ENCODE data around the gene CEND1.

Gene CEND1

DNA sequence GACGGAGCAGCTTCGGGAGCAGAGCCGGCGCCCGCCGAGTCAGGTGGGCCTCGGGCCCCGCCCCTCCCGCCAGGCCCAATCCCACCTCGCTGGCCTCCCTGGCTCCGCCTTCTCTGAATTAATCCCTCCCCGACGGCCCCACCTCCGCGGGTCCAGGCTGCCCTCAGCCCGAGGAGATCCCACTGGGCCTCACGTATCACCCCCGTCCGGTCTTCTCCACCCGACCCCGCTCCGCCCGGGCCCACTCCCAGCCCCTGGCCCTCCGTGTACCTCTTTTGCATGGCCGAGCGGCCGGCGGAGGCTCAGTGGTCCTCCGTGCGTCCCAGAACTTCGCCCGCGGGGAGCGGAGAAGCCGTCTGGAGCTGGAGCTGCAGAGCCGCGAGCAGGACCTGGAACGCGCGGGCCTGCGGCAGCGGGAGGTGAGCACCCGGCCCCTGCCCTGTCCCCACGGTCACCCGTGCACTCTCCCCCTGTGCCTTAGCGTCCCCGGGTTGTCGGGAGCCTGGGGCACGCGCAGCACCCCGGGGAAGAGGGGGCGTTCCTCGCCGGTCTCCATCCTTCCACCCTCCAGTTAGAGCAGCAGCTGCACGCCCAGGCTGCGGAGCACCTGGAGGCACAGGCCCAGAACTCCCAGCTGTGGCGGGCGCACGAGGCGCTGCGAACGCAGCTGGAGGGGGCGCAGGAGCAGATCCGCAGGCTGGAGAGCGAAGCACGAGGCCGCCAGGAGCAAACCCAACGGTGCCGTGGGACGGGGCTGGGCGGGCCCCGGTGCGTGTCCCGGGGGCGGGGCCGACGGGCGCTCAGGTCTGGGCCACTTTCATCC, 40.6 kb upstream of the CEND1 start:
- TF ChIP-seq, protein P1, sequence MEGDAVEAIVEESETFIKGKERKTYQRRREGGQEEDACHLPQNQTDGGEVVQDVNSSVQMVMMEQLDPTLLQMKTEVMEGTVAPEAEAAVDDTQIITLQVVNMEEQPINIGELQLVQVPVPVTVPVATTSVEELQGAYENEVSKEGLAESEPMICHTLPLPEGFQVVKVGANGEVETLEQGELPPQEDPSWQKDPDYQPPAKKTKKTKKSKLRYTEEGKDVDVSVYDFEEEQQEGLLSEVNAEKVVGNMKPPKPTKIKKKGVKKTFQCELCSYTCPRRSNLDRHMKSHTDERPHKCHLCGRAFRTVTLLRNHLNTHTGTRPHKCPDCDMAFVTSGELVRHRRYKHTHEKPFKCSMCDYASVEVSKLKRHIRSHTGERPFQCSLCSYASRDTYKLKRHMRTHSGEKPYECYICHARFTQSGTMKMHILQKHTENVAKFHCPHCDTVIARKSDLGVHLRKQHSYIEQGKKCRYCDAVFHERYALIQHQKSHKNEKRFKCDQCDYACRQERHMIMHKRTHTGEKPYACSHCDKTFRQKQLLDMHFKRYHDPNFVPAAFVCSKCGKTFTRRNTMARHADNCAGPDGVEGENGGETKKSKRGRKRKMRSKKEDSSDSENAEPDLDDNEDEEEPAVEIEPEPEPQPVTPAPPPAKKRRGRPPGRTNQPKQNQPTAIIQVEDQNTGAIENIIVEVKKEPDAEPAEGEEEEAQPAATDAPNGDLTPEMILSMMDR (conservative IDR thresholded peaks at IDR 0.05): no peak
- no peak overlapping the region for H3K27ac ChIP-seq

DNA sequence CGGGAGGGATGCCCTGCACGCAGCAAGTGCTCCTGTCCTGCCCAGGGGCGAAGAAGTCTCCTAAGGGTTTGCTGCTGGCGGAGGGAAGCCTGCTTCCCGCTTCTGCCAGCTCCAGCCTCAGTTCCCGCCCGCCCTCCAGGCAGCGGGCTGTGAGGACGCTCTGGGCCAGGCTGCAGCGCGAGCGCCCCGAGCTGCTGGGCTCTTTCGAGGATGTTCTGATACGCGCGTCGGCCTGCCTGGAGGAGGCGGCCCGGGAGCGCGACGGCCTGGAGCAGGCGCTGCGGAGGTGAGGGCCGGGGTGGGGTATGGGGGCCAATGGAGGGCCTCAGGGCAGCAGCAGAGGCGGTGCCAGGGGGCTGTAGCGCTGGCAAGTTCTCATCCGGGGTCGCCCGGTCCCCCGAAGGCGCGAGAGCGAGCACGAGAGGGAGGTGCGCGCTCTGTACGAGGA, 40.0 kb upstream of the CEND1 start:
- H3K27ac ChIP-seq: no peak overlapping the region
- TF ChIP-seq, protein P1 (conservative IDR thresholded peaks at IDR 0.05): no peak

DNA sequence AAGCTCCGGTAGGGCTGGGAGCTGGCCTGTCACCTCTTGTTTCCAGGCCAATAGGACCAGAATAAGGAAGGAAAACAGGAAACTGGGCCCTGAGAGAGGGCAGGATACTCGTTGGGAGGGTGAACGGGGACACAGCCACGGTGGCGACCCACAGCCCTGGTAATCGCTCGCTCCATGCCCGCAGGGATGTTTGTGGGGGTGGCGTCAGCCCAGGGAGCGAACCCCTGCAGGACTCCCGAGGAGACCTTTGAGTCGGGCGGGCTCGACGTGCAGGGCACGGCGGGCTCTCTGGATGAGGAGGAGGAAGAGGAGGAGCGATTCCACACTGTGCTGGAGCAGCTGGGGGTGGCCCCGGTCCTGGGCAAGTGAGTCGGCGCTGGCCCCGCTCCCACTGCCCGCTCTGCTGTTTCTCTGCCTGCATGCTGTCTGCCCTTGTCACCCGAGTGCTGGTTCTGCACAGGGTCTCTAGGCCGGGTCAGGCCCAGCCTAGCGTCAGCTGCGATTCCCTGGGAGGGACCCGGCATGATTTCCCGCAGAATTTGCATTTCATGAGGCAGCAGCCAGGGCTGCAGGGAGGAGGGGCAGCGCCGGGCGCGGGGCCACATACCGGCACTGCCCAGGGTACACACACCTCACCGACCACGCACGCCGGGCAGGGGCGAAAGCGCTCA, 39.4 kb upstream of the CEND1 start:
- TF ChIP-seq, protein P1 (conservative IDR thresholded peaks at IDR 0.05): no peak
- peak overlapping the region; percentile 95; the same call in 1 of the 2 replicates for H3K27ac ChIP-seq

DNA sequence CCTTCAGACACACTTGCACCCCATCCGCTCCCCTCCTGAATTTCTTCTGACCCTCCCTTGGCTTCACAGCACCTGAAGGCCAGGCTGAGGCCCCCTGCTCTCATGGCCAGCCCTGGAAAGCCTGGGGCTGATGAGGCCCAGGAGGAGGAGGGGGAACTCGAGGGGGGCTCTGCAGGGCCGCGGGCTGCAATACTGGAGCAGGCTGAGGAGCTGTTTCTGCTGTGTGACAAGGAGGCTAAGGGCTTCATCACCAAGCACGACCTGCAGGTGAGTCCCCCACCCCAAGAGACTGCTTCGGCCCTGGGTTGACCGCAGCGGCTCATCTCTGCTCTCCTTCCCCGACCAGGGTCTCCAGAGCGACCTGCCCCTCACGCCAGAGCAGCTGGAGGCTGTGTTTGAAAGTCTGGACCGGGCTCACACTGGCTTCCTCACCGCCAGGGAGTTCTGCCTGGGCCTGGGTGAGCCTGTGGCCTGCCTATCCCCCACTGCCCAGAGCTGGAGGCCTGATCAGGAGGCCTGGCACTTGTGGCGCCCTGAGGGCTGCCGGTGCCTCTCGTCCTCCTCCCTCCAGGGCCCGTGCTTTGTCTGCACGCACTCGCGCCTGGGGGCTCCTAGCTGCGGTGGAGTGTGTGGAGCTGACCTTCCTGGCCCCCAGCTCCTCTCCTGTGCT, 38.8 kb upstream of the CEND1 start:
- TF ChIP-seq, protein P1 (conservative IDR thresholded peaks at IDR 0.05): no peak
- H3K27ac ChIP-seq: peak overlapping the region; percentile 95

DNA sequence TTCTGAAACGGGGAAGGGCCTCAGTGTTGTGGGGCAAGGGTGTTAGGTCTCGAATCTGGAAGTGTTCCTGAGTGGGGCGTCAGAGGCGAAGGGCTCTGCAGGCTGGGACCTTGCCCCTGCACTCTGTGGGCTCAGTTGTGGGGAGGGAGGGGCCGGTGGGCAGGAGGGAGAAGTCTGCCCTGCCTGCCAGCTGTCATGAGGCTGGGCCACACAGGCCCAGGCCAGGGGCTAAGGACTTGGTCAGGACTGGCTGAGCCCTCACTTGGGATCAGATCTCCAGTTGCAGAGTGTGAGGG, 38.0 kb upstream of the CEND1 start, which contains the start of gene CRACR2B:
Gene CRACR2B (plus strand): TSS at position 23 of the 296 bp plus-strand sequence. CDS start 689 bp downstream, outside the sequence.
- H3K27ac ChIP-seq: peak within 1 kb of the TSS; percentile 95
- TF ChIP-seq, protein P1 (conservative IDR thresholded peaks at IDR 0.05): no peak

DNA sequence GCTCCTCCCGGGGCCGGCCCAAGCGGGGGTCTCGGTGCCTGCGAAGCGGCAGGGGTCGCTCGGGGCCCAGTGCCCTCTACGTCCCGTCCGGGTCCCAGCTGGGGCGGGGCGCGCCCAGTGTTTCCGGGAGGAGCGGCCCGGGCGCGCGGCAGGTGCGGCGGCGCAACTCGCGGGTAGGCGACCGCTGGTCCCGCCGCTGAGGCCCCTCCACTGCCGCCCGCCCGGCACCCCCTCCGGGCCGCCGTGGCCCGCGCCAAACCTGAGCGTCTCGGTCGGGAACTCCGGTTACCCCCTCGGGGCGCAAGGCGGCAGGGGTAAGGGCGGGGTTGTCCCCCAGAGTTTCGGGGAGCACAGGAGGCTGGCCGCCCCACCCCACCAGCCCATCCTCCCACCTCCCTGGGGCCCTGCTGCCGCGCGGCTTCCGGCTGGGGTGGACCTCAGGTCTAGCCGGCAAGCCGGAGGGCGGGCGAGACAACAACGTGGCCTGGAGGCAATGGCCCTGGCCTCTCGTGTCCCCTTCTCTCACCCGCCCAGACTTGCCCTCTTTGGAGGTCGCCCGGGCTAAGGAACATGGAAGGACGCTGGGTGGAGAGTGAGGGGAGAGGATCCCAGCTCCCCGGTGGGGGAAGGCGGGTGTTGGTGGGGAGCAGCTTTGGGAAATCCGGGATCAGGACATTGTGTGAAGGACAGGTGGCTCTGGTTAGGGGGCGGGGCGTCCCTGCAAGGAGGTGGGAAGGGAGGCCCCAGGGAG, 37.4 kb upstream of the CEND1 start:
- TF ChIP-seq, protein P1 (conservative IDR thresholded peaks at IDR 0.05): no peak
- peak overlapping the region; percentile 95 for H3K27ac ChIP-seq

DNA sequence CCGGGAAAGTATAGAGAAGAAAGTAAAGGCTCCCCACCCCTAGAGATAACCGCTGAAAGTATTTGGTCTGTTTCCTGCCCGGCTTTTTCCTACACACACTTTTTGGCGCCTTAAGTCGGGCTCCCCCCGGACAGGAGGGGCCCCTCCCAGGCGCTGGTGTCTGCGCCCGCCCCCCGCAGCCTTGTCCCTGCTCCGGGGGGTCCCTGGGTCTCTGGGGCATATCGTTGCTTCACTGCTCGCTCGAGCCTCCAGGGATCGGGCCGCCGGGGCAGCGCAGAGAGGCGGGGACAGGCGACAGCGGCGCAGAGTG, 36.9 kb upstream of the CEND1 start:
- TF ChIP-seq, protein P1 (conservative IDR thresholded peaks at IDR 0.05): no peak
- H3K27ac ChIP-seq: peak overlapping the region; percentile 95
